Activated naive CD8-positive, alpha-beta T cell treated with anti-CD3 and anti-CD28 coated beads, Interleukin-2, amount 10 ng/mL, durations not matched to agents 7 days and 5 days (primary cell): ENCODE measurements around the gene RTN4. TPM values are rescaled to one million over a fixed set of nuclear protein-coding genes. Genes with fewer than 3 reads are reported as not detected.

Experiments used
- ATAC-seq: fragments of 150-1000 bp; cut with Tn5 transposase; one replicate; pipeline ENCODE4 v1.10.0; 2021; ENCODE audit warnings: low read depth, moderate library complexity
- POLR2A ChIA-PET: fragments of 350-600 bp; sonication (Branson Sonifier 250); formaldehyde crosslinking; loops from one replicate; lab custom pipeline; 2021; ENCODE audit warnings: antibody characterized with exemption; lab: Charles Lee
- DNase-seq: peaks from one replicate; pipeline ENCODE4 v3.0.0; 2021
- H3K27ac Mint-ChIP-seq: one replicate; pipeline ENCODE4 v1.8.0; 2022; ENCODE audit warnings: mild to moderate bottlenecking, mixed read lengths
- H3K27me3 Mint-ChIP-seq: one replicate; pipeline ENCODE4 v1.8.0; 2022; ENCODE audit warnings: mild to moderate bottlenecking, moderate library complexity, mixed read lengths
- H3K36me3 Mint-ChIP-seq: one replicate; pipeline ENCODE4 v1.8.0; 2021; ENCODE audit warnings: mild to moderate bottlenecking, mixed read lengths
- H3K4me1 Mint-ChIP-seq: one replicate; pipeline ENCODE4 v1.8.0; 2021; ENCODE audit warnings: mixed read lengths
- H3K4me3 Mint-ChIP-seq: one replicate; pipeline ENCODE4 v1.8.0; 2022; ENCODE audit warnings: mild to moderate bottlenecking, moderate library complexity, mixed read lengths
- H3K9me3 Mint-ChIP-seq: one replicate; pipeline ENCODE4 v1.8.0; 2021; ENCODE audit warnings: mixed read lengths
- total RNA-seq, 2 experiments: library from RNA; stranded (reverse); gene quantifications; one replicate each; pipeline ENCODE4 v1.2.3, GENCODE V29; 2021

RTN4 gene
- total RNA-seq, 2 experiments from 2014 or later, result 82.2 to 88.2 TPM

DNA sequence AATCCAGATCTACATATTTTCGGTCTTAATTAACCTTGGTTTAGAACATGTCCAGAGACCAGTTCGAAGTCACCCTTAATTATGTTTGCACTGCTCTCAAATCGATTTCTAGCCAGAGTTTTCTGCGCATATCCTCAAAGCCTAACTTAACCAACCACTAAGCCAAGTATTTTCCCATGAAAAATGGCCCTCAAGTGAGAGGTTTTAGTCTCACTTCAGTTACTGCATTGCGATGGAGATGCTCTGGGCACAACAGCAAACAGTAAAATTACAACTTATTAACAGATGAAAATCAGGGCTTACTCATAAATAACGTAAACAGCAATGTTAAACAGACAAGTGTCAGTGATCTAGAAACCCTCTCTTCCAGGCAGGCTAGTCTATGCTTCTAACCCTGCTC, 4.5 kb downstream of the RTN4 start:
- no peak for ATAC-seq
- POLR2A ChIA-PET, result no interaction called here
- H3K4me3 Mint-ChIP-seq, result no peak overlapping the region

GRCh38 chr2:55043841-55044240, 6.4 kb downstream of the RTN4 start:
- H3K4me3 Mint-ChIP-seq, result no peak overlapping the region
- ATAC-seq (no peak), DNase-seq (no peak)
- H3K4me1 Mint-ChIP-seq, result peaks cover 33% of the 10 kb centered on the region
- H3K9me3 Mint-ChIP-seq, result peaks cover 4% of the 10 kb centered on the region
- POLR2A ChIA-PET, result no interaction called here
- no peak overlapping the region for H3K27ac Mint-ChIP-seq
- H3K27me3 Mint-ChIP-seq, result no peaks in the 10 kb centered on the region
- peaks cover 17% of the 10 kb centered on the region for H3K36me3 Mint-ChIP-seq

More for the DNA sequence above, 4.5 kb downstream of the RTN4 start:
- no peak for DNase-seq
- Mint-ChIP-seq H3K27me3 (no peaks in the 10 kb centered on the region), H3K36me3 (peaks cover 7% of the 10 kb centered on the region), H3K9me3 (no peaks in the 10 kb centered on the region), H3K4me1 (peaks cover 26% of the 10 kb centered on the region), H3K27ac (no peak overlapping the region)

DNA sequence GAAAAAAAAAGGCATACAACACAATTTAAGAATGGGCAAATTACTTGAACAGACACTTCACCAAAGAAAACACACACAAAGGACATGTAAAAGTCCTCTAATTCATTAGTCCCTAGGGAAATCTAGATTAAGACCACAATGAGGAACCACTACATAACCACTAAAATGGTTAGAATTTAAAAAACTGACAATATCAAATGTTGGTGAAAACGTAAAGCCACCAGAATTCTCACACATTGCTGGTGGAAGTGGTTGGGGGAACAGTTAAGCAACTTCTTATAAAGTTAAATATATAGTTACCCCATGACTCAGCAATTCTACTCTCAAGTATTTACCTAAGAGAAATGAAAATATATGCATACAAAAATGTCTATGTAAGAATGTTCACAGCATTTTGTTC, 11.8 kb downstream of the RTN4 start:
- Mint-ChIP-seq H3K27ac (no peak overlapping the region), H3K9me3 (peaks cover 13% of the 10 kb centered on the region), H3K27me3 (no peaks in the 10 kb centered on the region), H3K36me3 (peaks cover 44% of the 10 kb centered on the region), H3K4me3 (no peak overlapping the region), H3K4me1 (peaks cover 26% of the 10 kb centered on the region)
- POLR2A ChIA-PET, result no interaction called here
- no peak for DNase-seq
- ATAC-seq, result no peak

- peaks cover 44% of the 10 kb centered on the region for H3K36me3 Mint-ChIP-seq
- no peak overlapping the region for H3K27ac Mint-ChIP-seq
- DNase-seq (no peak), ATAC-seq (no peak)
- peaks cover 32% of the 10 kb centered on the region for H3K4me1 Mint-ChIP-seq
- H3K27me3 Mint-ChIP-seq, result no peaks in the 10 kb centered on the region
- no peak overlapping the region for H3K4me3 Mint-ChIP-seq
- H3K9me3 Mint-ChIP-seq, result peaks cover 13% of the 10 kb centered on the region
- POLR2A ChIA-PET, result no interaction called here
Observed at GRCh38 chr2:55035716-55036115, 14.5 kb downstream of the RTN4 start.

GRCh38 chr2:55033921-55034320, 16.3 kb downstream of the RTN4 start:
- POLR2A ChIA-PET, result interaction anchor here (0.6 kb wide), 1 partner anchor 226 kb away, joined by 3 read pairs; no protein-coding TSS in a partner anchor
- Mint-ChIP-seq H3K27me3 (no peaks in the 10 kb centered on the region), H3K4me3 (no peak overlapping the region), H3K36me3 (peaks cover 37% of the 10 kb centered on the region), H3K4me1 (peaks cover 26% of the 10 kb centered on the region), H3K27ac (no peak overlapping the region), H3K9me3 (peaks cover 10% of the 10 kb centered on the region)
- DNase-seq, result no peak
- ATAC-seq, result no peak

- Mint-ChIP-seq H3K4me3 (no peak overlapping the region), H3K27ac (no peak overlapping the region), H3K4me1 (peaks cover 23% of the 10 kb centered on the region), H3K36me3 (peaks cover 36% of the 10 kb centered on the region), H3K9me3 (peaks cover 9% of the 10 kb centered on the region), H3K27me3 (no peaks in the 10 kb centered on the region)
- POLR2A ChIA-PET, result interaction anchor here (0.6 kb wide), 1 partner anchor 226 kb away, joined by 3 read pairs; no protein-coding TSS in a partner anchor
- no peak for DNase-seq
- ATAC-seq, result peak; percentile 78
Observed at GRCh38 chr2:55033076-55033742, 17.0 kb downstream of the RTN4 start.

- Mint-ChIP-seq H3K4me1 (peaks cover 18% of the 10 kb centered on the region), H3K27ac (no peak overlapping the region), H3K27me3 (no peaks in the 10 kb centered on the region), H3K36me3 (peaks cover 20% of the 10 kb centered on the region), H3K4me3 (no peak overlapping the region), H3K9me3 (peaks cover 3% of the 10 kb centered on the region)
- DNase-seq (no peak), ATAC-seq (no peak)
- POLR2A ChIA-PET, result no interaction called here
Observed at GRCh38 chr2:55031505-55031904, 18.7 kb downstream of the RTN4 start.

- peaks cover 1% of the 10 kb centered on the region for H3K9me3 Mint-ChIP-seq
- no peak overlapping the region for H3K4me3 Mint-ChIP-seq
- H3K27me3 Mint-ChIP-seq, result no peaks in the 10 kb centered on the region
- POLR2A ChIA-PET, result no interaction called here
- H3K36me3 Mint-ChIP-seq, result peaks cover 18% of the 10 kb centered on the region
- no peak overlapping the region for H3K27ac Mint-ChIP-seq
- H3K4me1 Mint-ChIP-seq, result peaks cover 21% of the 10 kb centered on the region
- no peak for DNase-seq
- ATAC-seq, result no peak
Observed at GRCh38 chr2:55030766-55031165, 19.5 kb downstream of the RTN4 start.

DNA sequence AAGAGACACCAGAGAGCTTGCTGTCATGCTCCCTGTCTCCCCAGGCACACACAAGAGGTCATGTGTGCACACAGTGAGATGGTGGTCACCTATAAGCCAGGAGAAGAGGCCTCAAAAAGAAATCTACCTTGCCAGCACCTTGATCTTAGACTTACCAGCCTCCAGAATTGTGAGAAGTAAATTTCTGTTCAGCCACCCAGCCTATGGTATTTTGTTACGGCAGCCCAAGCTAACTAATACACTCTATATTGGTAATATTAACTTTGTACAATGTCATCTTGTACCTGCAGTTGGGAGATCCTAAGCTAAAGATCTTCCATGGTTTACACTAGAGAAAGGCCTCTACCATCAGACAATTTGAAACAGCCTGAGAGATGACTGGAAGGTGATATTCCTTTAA, 21.2 kb downstream of the RTN4 start:
- H3K27me3 Mint-ChIP-seq, result no peaks in the 10 kb centered on the region
- H3K9me3 Mint-ChIP-seq, result no peaks in the 10 kb centered on the region
- POLR2A ChIA-PET, result no interaction called here
- no peak overlapping the region for H3K4me3 Mint-ChIP-seq
- no peak overlapping the region for H3K27ac Mint-ChIP-seq
- peaks cover 8% of the 10 kb centered on the region for H3K36me3 Mint-ChIP-seq
- peaks cover 13% of the 10 kb centered on the region for H3K4me1 Mint-ChIP-seq
- no peak for DNase-seq
- ATAC-seq, result no peak

- no peak for DNase-seq
- ATAC-seq, result no peak
- H3K4me1 Mint-ChIP-seq, result peaks cover 5% of the 10 kb centered on the region
- POLR2A ChIA-PET, result interaction anchor here (0.5 kb wide), 1 partner anchor 1762 kb away, joined by 3 read pairs; no protein-coding TSS in a partner anchor
- H3K36me3 Mint-ChIP-seq, result peaks cover 8% of the 10 kb centered on the region
- H3K9me3 Mint-ChIP-seq, result no peaks in the 10 kb centered on the region
- H3K27ac Mint-ChIP-seq, result no peak overlapping the region
- no peak overlapping the region for H3K4me3 Mint-ChIP-seq
- H3K27me3 Mint-ChIP-seq, result no peaks in the 10 kb centered on the region
Observed at GRCh38 chr2:55027226-55027625, 23.0 kb downstream of the RTN4 start.

DNA sequence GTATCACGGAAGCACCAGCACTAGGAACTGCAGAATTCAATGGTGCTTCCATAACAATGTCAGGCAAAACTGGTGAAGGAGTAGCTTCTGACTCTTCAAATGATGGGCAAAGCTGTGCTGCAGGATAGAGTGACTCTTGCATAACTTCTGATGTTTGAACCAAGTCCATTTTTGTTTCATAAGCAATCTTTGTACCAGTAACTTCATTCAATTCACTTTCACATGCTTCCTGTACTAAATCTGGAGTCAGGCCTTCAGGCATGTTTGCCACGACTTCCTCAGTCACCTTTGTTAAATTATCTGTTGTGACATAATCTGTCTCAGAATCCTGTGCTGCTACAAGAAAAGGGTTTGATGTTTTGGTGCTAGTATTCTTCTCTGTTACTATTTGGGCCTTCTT, 24.0 kb downstream of the RTN4 start:
- DNase-seq, result no peak
- H3K4me3 Mint-ChIP-seq, result no peak overlapping the region

GRCh38 chr2:55025627-55026026, 24.6 kb downstream of the RTN4 start:
- no peak for DNase-seq
- no peak overlapping the region for H3K27ac Mint-ChIP-seq
- POLR2A ChIA-PET, result interaction anchor here (1.6 kb wide), 1 partner anchor 25 kb away, joined by 7 read pairs; the partner anchor contains the start of gene RTN4
- H3K4me1 Mint-ChIP-seq, result peaks cover 5% of the 10 kb centered on the region
- no peaks in the 10 kb centered on the region for H3K9me3 Mint-ChIP-seq
- no peak for ATAC-seq
- H3K4me3 Mint-ChIP-seq, result no peak overlapping the region
- no peaks in the 10 kb centered on the region for H3K27me3 Mint-ChIP-seq
- peaks cover 10% of the 10 kb centered on the region for H3K36me3 Mint-ChIP-seq

More for the DNA sequence above, 24.0 kb downstream of the RTN4 start:
- H3K27me3 Mint-ChIP-seq, result no peaks in the 10 kb centered on the region
- H3K27ac Mint-ChIP-seq, result no peak overlapping the region
- POLR2A ChIA-PET, result interaction anchor here (1.6 kb wide), 1 partner anchor 24 kb away, joined by 7 read pairs; the partner anchor contains the start of gene RTN4
- H3K9me3 Mint-ChIP-seq, result no peaks in the 10 kb centered on the region
- ATAC-seq, result no peak
- H3K4me1 Mint-ChIP-seq, result peaks cover 5% of the 10 kb centered on the region
- peaks cover 8% of the 10 kb centered on the region for H3K36me3 Mint-ChIP-seq

DNA sequence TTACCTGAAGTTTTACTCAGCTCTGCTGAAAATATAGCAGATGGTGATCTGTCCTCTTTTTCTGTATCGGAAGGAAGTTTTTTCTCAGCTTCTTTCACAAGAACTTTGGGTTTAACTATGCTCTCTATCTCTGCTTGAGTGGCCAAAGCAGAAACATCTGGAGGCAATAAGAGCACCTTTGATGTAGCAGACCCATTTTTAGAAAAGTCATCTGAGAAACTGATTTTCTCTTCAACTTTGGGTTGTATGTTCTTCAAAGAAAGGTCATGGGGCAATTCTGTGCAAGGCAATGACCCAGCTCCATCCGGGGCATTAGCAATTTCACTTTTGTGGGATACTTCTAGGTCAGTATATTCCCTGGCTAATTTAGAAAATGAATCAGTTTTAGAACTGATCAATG, 25.2 kb downstream of the RTN4 start:
- peaks cover 14% of the 10 kb centered on the region for H3K36me3 Mint-ChIP-seq
- H3K9me3 Mint-ChIP-seq, result no peaks in the 10 kb centered on the region
- POLR2A ChIA-PET, result interaction anchor here (1.6 kb wide), 1 partner anchor 25 kb away, joined by 7 read pairs; the partner anchor contains the start of gene RTN4
- no peak overlapping the region for H3K4me3 Mint-ChIP-seq
- no peaks in the 10 kb centered on the region for H3K27me3 Mint-ChIP-seq
- ATAC-seq (no peak), DNase-seq (no peak)
- no peak overlapping the region for H3K27ac Mint-ChIP-seq
- peaks cover 5% of the 10 kb centered on the region for H3K4me1 Mint-ChIP-seq

GRCh38 chr2:55022476-55022875, 27.8 kb downstream of the RTN4 start:
- no peaks in the 10 kb centered on the region for H3K9me3 Mint-ChIP-seq
- POLR2A ChIA-PET, result no interaction called here

More at GRCh38 chr2:55022476-55022875, 27.8 kb downstream of the RTN4 start:
- peaks cover 4% of the 10 kb centered on the region for H3K4me1 Mint-ChIP-seq
- H3K27me3 Mint-ChIP-seq, result no peaks in the 10 kb centered on the region
- H3K27ac Mint-ChIP-seq, result no peak overlapping the region
- DNase-seq, result no peak
- peaks cover 9% of the 10 kb centered on the region for H3K36me3 Mint-ChIP-seq
- no peak overlapping the region for H3K4me3 Mint-ChIP-seq
- ATAC-seq, result no peak
